H9 (cell line): ENCODE data around the gene CSAG1. TPM values are rescaled to one million over a fixed set of nuclear protein-coding genes. Genes with fewer than 3 reads are reported as not detected.
"Not testable (repeated sequence)": the region's sequence is repeated elsewhere in the genome, so short reads cannot be mapped to it uniquely, and the experiment has no call there.

Experiments used
- DNase-seq: peaks from one replicate; pipeline ENCODE4 v3.0.0-alpha.2; 2017
- H2AFZ ChIP-seq: one replicate; pipeline ENCODE4 v1.6.1; 2013; ENCODE audit warnings: mild to moderate bottlenecking, low read length, control low read depth, moderate library complexity
- H2AK5ac ChIP-seq: 2 replicates; pipeline ENCODE4 v1.6.1; 2013; ENCODE audit warnings: low read length, control low read depth, mixed read lengths; ENCODE audit not compliant: insufficient read length
- H2BK120ac ChIP-seq: one replicate; pipeline ENCODE4 v1.6.1; 2013; ENCODE audit warnings: low read depth, mild to moderate bottlenecking, low read length, control low read depth, inconsistent platforms; ENCODE audit not compliant: poor library complexity, severe bottlenecking
- H2BK12ac ChIP-seq: 2 replicates; pipeline ENCODE4 v1.6.1; 2013; ENCODE audit warnings: low read length, control low read depth, mixed read lengths, low read depth; ENCODE audit not compliant: insufficient read length
- H2BK15ac ChIP-seq: 2 replicates; pipeline ENCODE4 v1.6.1; 2013; ENCODE audit warnings: low read depth, low read length, control low read depth
- H2BK20ac ChIP-seq: one replicate; pipeline ENCODE4 v1.6.1; 2013; ENCODE audit warnings: low read depth, mild to moderate bottlenecking, low read length, control low read depth, inconsistent platforms; ENCODE audit not compliant: poor library complexity, severe bottlenecking
- H2BK5ac ChIP-seq: 2 replicates; pipeline ENCODE4 v1.6.1; 2013; ENCODE audit warnings: low read length, control low read depth, mixed read lengths; ENCODE audit not compliant: insufficient read length
- H3K14ac ChIP-seq: 2 replicates; pipeline ENCODE4 v1.6.1; 2013; ENCODE audit warnings: low read length, control low read depth; ENCODE audit not compliant: insufficient read depth
- H3K18ac ChIP-seq: 2 replicates; pipeline ENCODE4 v1.6.1; 2013; ENCODE audit warnings: low read depth, mild to moderate bottlenecking, mixed read lengths, low read length, control low read depth; ENCODE audit not compliant: insufficient read length
- H3K23ac ChIP-seq: 2 replicates; pipeline ENCODE4 v1.6.1; 2013; ENCODE audit warnings: low read length, control low read depth, mixed read lengths, low read depth; ENCODE audit not compliant: insufficient read length
- H3K23me2 ChIP-seq: 2 replicates; pipeline ENCODE4 v1.6.1; 2013; ENCODE audit warnings: low read depth, mild to moderate bottlenecking, mixed read lengths, low read length, control low read depth; ENCODE audit not compliant: insufficient read length, poor library complexity, severe bottlenecking
- H3K27ac ChIP-seq: 2 replicates; pipeline ENCODE4 v1.5.1; 2013; ENCODE audit warnings: low read length, control low read depth, mixed read lengths, low read depth; ENCODE audit not compliant: insufficient read length
- H3K27me3 ChIP-seq: 2 replicates; pipeline ENCODE4 v1.6.1; 2013; ENCODE audit warnings: low read length, control low read depth, inconsistent platforms; ENCODE audit not compliant: insufficient read depth
- H3K4ac ChIP-seq: 2 replicates; pipeline ENCODE4 v1.6.1; 2013; ENCODE audit warnings: low read depth, mild to moderate bottlenecking, control low read depth, inconsistent platforms, low read length, moderate library complexity
- H3K4me1 ChIP-seq: 2 replicates; pipeline ENCODE4 v1.6.1; 2013; ENCODE audit warnings: low read length, control low read depth, inconsistent platforms; ENCODE audit not compliant: insufficient read depth
- H3K4me2 ChIP-seq: 2 replicates; pipeline ENCODE4 v1.6.1; 2013; ENCODE audit warnings: low read length, control low read depth, mixed read lengths; ENCODE audit not compliant: insufficient read length, insufficient read depth
- H3K56ac ChIP-seq: 2 replicates; pipeline ENCODE4 v1.6.1; 2013; ENCODE audit warnings: low read depth, mild to moderate bottlenecking, mixed read lengths, low read length, control low read depth; ENCODE audit not compliant: insufficient read length
- H3K79me1 ChIP-seq: 2 replicates; pipeline ENCODE4 v1.6.1; 2013; ENCODE audit warnings: low read depth, mild to moderate bottlenecking, moderate library complexity, low read length, control low read depth, inconsistent platforms; ENCODE audit not compliant: insufficient read depth, poor library complexity, severe bottlenecking
- H3K79me2 ChIP-seq: 2 replicates; pipeline ENCODE4 v1.6.1; 2013; ENCODE audit warnings: low read length, control low read depth, inconsistent platforms; ENCODE audit not compliant: insufficient read depth
- H3K9ac ChIP-seq: 2 replicates; pipeline ENCODE4 v1.6.1; 2013; ENCODE audit warnings: low read length, control low read depth, mixed read lengths; ENCODE audit not compliant: insufficient read length; ENCODE audit errors: extremely low read depth
- H3K9me3 ChIP-seq: one replicate; pipeline ENCODE4 v1.6.1; 2013; ENCODE audit warnings: low read depth, low read length, inconsistent platforms; ENCODE audit not compliant: control insufficient read depth
- H3T11ph ChIP-seq: one replicate; pipeline ENCODE4 v1.6.1; 2013; ENCODE audit warnings: mild to moderate bottlenecking, low read length, control low read depth, inconsistent platforms
- H4K20me1 ChIP-seq: one replicate; pipeline ENCODE4 v1.6.1; 2013; ENCODE audit not compliant: control insufficient read depth, insufficient read length, insufficient read depth
- H4K5ac ChIP-seq: 2 replicates; pipeline ENCODE4 v1.6.1; 2013; ENCODE audit warnings: low read depth, mild to moderate bottlenecking, mixed read lengths, low read length, control low read depth; ENCODE audit not compliant: insufficient read length
- H4K8ac ChIP-seq: replicated peaks from 2 replicates; pipeline ENCODE4 v1.6.1; 2013; ENCODE audit warnings: low read length, control low read depth, mixed read lengths, low read depth; ENCODE audit not compliant: insufficient read length
- H4K91ac ChIP-seq: 2 replicates; pipeline ENCODE4 v1.6.1; 2013; ENCODE audit warnings: low read depth, mild to moderate bottlenecking, moderate library complexity, mixed read lengths, low read length, control low read depth; ENCODE audit not compliant: insufficient read length
- H3K27ac Mint-ChIP-seq, 3 experiments: 2 replicates in 2 of 3; 3 replicates in 1 of 3; pipeline ENCODE4 v1.8.0; 2020 to 2021; ENCODE audit warnings: mixed read lengths in 3 of 3, mild to moderate bottlenecking in 1 of 3, moderate library complexity in 1 of 3
- H3K27me3 Mint-ChIP-seq: 2 replicates; pipeline ENCODE4 v1.8.0; 2021; ENCODE audit warnings: low read depth, mild to moderate bottlenecking, moderate library complexity, mixed read lengths
- H3K36me3 Mint-ChIP-seq, 3 experiments: 2 replicates in 2 of 3; 3 replicates in 1 of 3; pipeline ENCODE4 v1.8.0; 2020 to 2021; ENCODE audit warnings: low read depth in 3 of 3, mixed read lengths in 3 of 3; ENCODE audit not compliant: insufficient read depth in 1 of 3
- H3K4me1 Mint-ChIP-seq, 2 experiments: 2 replicates each; pipeline ENCODE4 v1.8.0; 2020; ENCODE audit warnings: mixed read lengths in 2 of 2
- H3K4me3 Mint-ChIP-seq, 2 experiments: 2 replicates in 1 of 2; 3 replicates in 1 of 2; pipeline ENCODE4 v1.8.0; 2020 to 2021; ENCODE audit warnings: mild to moderate bottlenecking in 2 of 2, mixed read lengths in 2 of 2, moderate library complexity in 1 of 2
- H3K9me3 Mint-ChIP-seq, 2 experiments: 2 replicates in 1 of 2; 3 replicates in 1 of 2; pipeline ENCODE4 v1.8.0; 2020; ENCODE audit warnings: mild to moderate bottlenecking in 2 of 2, mixed read lengths in 2 of 2, moderate library complexity in 1 of 2
- CTCF ChIP-seq: fragments of 200-600 bp; sonication (generic); conservative IDR thresholded peaks from 3 replicates; pipeline ENCODE4 v1.8.0; 2021; ENCODE audit warnings: antibody characterized with exemption, mild to moderate bottlenecking
- WGBS: extraction: QIAGEN DNeasy Blood & Tissue Kit; methylation state at CpG from one replicate; pipeline ENCODE4 v1.1.7; 2013; ENCODE audit warnings: missing lambda C conversion rate, low lambda C conversion rate, mixed read lengths; ENCODE audit not compliant: insufficient read length; ENCODE audit errors: extremely low coverage; 5-methylcytosine and 5-hydroxymethylcytosine counted together
- long read RNA-seq: library from polyadenylated mRNA; unstranded; transcript quantifications from one replicate; pipeline ENCODE4 v2.0.0, GENCODE V29; 2020
- total RNA-seq: library from RNA; stranded (reverse); gene quantifications from 2 replicates; pipeline ENCODE4 v1.2.1, GENCODE V29; 2021

CSAG1 gene
- total RNA-seq = not detected in 2 replicates
- long read RNA-seq = 0 reads

- Histone ChIP-seq H2BK120ac (no peak within 1 kb of the TSS), H4K91ac (no peak within 1 kb of the TSS), H3K4me2 (no peak within 1 kb of the TSS), H3K14ac (no peak within 1 kb of the TSS), H3K23me2 (no peaks in the 10 kb centered on the region), H3K4me1 (no peaks in the 10 kb centered on the region), H3K18ac (no peak within 1 kb of the TSS), H3K27me3 (no peaks in the 10 kb centered on the region), H2BK20ac (no peak within 1 kb of the TSS), H3K4ac (no peak within 1 kb of the TSS), H3K79me1 (no peaks in the 10 kb centered on the region), H2BK15ac (no peak within 1 kb of the TSS), H3K56ac (no peak within 1 kb of the TSS), H3K9ac (no peak within 1 kb of the TSS), H2BK5ac (no peak within 1 kb of the TSS), H4K8ac (no peak within 1 kb of the TSS), H3T11ph (no peak within 1 kb of the TSS), H3K79me2 (no peaks in the 10 kb centered on the region), H4K20me1 (no peaks in the 10 kb centered on the region), H3K27ac (no peak within 1 kb of the TSS), H3K9me3 (peaks cover 4% of the 10 kb centered on the region), H2AK5ac (no peak within 1 kb of the TSS), H3K23ac (no peak within 1 kb of the TSS), H2BK12ac (no peak within 1 kb of the TSS), H4K5ac (no peak within 1 kb of the TSS), H2AFZ (no peak within 1 kb of the TSS)
- WGBS = no CpG with 5 or more reads among the region's 21 CpGs
- H3K4me1 Mint-ChIP-seq = no peaks in the 10 kb centered on the region
- TF ChIP-seq CTCF = no peak
- peaks cover 0 to 2% (median 0%) of the 10 kb centered on the region in 3 experiments; a peak in 2 of 7 replicates for H3K36me3 Mint-ChIP-seq
- no peak for DNase-seq
- H3K27me3 Mint-ChIP-seq = peaks cover 7% of the 10 kb centered on the region
- H3K9me3 Mint-ChIP-seq = peaks cover 56 to 74% of the 10 kb centered on the region in 2 experiments
- H3K4me3 Mint-ChIP-seq = no peak within 1 kb of the TSS
- H3K27ac Mint-ChIP-seq = no peak within 1 kb of the TSS; a peak in 1 of 7 replicates
Measured at GRCh38 chrX:152733261-152733975, at the start of gene CSAG1, which contains the start of gene MAGEA12. TSS of gene CSAG1 (minus strand) at chrX:152733721. CDS start at chrX:152732460, 1,261 bp downstream. TSS of gene MAGEA12 (plus strand) at chrX:152733757. CDS start at chrX:152736162, 2,405 bp downstream.

GRCh38 chrX:152769549-152770289 is 36.2 kb upstream of the CSAG1 start, which contains the start of gene MAGEA6:
TSS of gene MAGEA6 (minus strand) at chrX:152769689. CDS start at chrX:152767650, 2,039 bp downstream.
- not testable (repeated sequence) for H2AK5ac ChIP-seq, H3K4ac ChIP-seq, DNase-seq, H3K23me2 ChIP-seq, H3K9ac ChIP-seq, H2BK15ac ChIP-seq, H3K27me3 Mint-ChIP-seq, H2BK12ac ChIP-seq, H2AFZ ChIP-seq, H2BK20ac ChIP-seq, H2BK120ac ChIP-seq, H4K91ac ChIP-seq, H3K23ac ChIP-seq, H3K9me3 Mint-ChIP-seq, H3K4me1 ChIP-seq, H3K4me3 Mint-ChIP-seq, H3K27ac ChIP-seq, H3K79me1 ChIP-seq, H3T11ph ChIP-seq, H4K5ac ChIP-seq, H2BK5ac ChIP-seq, H3K9me3 ChIP-seq, H3K18ac ChIP-seq, H3K79me2 ChIP-seq, H3K14ac ChIP-seq, H3K4me2 ChIP-seq, H3K27me3 ChIP-seq, H3K36me3 Mint-ChIP-seq, H3K56ac ChIP-seq, H4K8ac ChIP-seq, H3K4me1 Mint-ChIP-seq, H4K20me1 ChIP-seq, H3K27ac Mint-ChIP-seq
- no CpG with 5 or more reads among the region's 29 CpGs for WGBS
